NCI-H1105 (cell line): ENCODE data around the gene FREM1.

ENCODE experiments used
- DNase-seq: peaks from one replicate; lab custom pipeline; 2025; lab: John Stamatoyannopoulos, UW

The FREM1 gene

GRCh38 chr9:14756291-14756690, 153.9 kb downstream of the FREM1 start:
- no peak for DNase-seq

GRCh38 chr9:14752871-14753270, 157.4 kb downstream of the FREM1 start:
- DNase-seq, result no peak

GRCh38 chr9:14752271-14752670, 158.0 kb downstream of the FREM1 start:
- peak; percentile 61 for DNase-seq

DNA sequence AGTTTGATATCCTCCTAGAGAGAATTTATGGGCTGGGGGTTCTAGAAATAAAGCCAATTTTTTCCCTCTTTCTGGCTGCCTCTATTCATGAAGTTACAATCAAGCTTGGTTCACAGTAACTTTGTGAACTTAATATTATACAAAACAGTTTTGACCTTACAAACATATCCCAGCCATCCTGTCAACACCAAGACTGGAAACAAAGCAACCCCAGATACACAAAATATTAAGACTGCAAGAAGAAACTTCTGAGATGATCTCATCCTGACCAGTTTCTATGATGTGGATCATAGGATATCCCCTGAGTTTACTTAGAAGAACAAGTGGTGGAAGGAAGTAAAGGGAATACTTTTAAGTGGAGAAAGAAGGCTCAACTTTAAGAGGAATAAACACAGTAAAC, 159.4 kb downstream of the FREM1 start:
- no peak for DNase-seq

- peak; percentile 72 for DNase-seq
Measured at GRCh38 chr9:14749741-14750211, 160.5 kb downstream of the FREM1 start.

DNA sequence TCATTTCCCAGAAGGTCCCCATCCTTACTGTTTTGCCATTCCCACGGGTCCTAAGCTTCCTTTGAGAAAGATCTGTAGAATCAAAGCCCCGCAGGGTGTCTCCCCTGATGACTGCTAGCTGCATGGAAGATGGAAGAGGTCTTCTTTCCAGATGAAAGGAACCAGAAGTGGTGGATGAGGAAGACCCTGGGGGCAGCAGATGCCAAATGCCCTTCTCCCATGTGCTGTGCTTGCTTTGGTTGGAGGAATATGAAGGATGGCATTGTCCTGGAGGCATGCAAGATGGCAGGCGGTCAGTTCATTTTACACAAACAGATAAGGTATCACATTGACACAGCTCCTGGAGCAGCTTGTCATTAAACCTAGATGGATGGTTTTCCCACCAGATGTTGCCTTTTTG, 161.9 kb downstream of the FREM1 start:
- DNase-seq, result no peak

DNA sequence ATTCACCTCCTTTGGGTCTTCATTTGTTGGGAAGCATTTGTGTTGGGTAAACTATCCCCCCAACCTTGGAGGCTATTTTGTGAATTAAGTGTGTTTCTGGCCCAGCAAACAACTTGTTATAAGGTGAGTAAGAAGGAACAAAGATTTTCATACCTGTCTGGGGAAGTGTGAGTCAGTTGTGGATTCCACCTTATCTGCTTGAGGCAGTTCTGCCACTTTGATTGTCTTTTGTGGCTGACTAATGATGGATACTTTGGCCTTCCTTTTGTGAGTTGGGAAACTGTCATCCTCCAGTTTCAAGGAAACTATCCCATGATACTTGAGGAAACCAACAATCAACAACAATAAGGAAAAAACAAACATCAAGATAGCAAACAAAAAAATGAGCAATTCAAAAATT, 163.1 kb downstream of the FREM1 start:
- no peak for DNase-seq

- no peak for DNase-seq
Measured at GRCh38 chr9:14746626-14747025, 163.6 kb downstream of the FREM1 start.

GRCh38 chr9:14744768-14745167, 165.5 kb downstream of the FREM1 start:
- no peak for DNase-seq

- no peak for DNase-seq
Measured at GRCh38 chr9:14741369-14741768, 168.9 kb downstream of the FREM1 start.

GRCh38 chr9:14733133-14733532, 177.1 kb downstream of the FREM1 start:
- no peak for DNase-seq

DNA sequence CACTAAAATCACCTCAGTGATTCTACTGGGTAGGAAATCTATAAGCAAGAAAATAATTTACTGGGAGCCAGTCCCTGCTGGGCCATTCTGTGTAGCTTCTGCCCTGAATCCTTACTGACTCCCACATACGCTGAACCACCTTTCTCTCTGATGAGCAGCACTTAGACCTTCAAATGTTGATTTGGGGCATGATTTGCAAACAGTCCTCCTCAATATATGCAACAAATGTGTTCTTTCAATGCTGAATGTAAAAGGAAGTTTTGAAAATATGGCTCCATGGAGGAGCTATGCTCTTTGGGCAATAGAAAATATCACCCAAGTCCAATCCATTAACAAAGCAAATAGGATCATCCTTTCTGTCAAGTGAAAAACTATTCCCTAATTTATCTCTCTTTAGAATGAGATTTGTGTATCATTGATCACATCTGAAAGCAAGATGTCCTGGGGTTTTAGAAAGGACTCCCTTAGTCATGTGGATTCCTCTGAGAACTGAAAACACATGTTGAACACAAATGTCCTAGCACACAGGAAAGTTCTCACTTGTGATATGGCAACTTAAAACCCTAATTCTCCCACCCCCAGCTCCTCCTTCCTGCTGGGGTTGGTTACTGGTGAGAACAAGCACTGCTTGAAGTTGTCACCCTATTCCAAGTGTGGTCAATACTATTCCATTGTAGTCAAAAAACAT, 178.8 kb downstream of the FREM1 start:
- DNase-seq, result no peak

DNA sequence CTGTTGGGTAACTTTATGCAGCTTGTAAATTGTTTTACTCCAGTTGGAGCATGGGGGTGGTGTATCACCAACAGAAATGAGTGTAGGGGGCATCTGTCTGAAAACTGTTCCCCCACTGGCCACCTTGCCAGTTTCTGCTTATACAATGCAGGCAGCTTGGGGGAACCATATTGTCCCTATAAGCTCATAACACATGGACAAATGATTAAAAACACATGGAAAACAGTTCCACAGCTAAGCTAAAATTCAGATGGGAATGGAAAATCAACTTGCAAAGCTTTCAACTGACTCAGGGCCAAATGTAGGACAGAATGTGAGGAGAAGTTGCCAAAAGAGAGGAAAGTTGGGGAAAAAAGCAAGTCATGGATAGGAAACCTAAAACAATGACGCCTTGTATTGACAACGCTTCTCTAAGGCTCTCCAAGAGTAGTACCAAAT, 179.7 kb downstream of the FREM1 start:
- no peak for DNase-seq

- no peak for DNase-seq
Measured at GRCh38 chr9:14723301-14723700, 186.9 kb downstream of the FREM1 start.

- peak; percentile 42 for DNase-seq
Measured at GRCh38 chr9:14722391-14723035, 187.7 kb downstream of the FREM1 start, which contains the start of gene CER1. TSS of gene CER1 (minus strand) at chr9:14722733. CDS start at chr9:14722672, 61 bp downstream.

- no peak for DNase-seq
Measured at GRCh38 chr9:14719231-14719923, 190.9 kb downstream of the FREM1 start.

DNA sequence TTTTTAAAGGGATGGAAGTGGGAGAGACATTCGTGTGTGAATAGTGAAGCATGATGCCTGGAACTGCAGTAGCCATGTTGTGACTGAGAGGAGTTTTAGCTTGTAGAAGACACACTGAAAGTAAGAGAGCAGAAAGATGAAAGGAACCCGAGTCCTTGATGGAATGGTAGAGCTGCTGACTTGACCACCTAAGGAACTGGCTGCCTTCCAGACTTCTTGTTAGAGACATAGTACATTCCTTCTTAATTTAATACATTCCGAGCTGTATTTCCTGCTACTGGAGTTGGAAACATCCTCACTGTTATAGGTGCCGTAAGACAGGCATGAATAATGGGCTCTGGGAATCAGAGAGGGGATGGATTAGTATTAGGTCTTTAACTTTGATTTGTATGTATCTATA, 195.1 kb downstream of the FREM1 start:
- DNase-seq, result no peak

GRCh38 chr9:14713187-14713767, 197.0 kb downstream of the FREM1 start:
- DNase-seq, result no peak

DNA sequence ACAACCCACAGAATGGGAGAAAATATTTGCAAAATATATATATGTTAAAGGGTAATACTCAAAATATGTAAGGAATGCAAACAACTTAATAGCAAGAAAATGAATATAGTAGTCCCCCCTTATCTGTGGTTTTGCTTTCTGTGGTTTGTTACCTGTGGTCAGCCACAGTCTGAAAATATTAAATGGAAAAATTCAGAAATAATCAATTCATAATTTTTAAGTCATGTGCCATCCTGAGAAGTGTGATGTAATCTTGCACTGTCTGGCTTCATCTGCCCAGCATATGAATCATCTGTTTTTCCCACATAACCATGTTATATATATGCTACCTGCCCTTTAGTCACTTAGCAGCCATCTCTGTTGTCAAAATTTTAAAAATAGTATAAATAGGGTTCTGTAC, 199.4 kb downstream of the FREM1 start:
- no peak for DNase-seq

GRCh38 chr9:14706530-14707140, 203.6 kb downstream of the FREM1 start:
- no peak for DNase-seq

DNA sequence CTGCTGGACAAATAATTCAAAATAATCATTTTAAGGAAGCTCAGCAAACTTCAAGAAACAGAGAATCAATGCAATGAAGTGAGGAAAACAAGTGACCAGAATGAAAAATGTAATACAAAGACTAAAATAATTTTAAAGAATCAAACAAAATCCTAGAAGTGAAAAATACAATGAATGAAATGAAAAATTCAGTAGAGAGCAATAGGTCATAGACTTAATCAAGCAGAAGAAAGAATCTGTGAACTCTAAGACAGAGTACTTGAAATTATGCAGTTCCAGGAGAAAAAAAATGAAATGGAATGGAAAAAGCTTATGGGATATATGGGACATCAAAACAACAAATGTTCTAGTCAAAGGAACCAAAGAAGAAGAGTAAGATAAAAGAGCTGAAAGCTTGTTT, 205.1 kb downstream of the FREM1 start:
- no peak for DNase-seq

DNA sequence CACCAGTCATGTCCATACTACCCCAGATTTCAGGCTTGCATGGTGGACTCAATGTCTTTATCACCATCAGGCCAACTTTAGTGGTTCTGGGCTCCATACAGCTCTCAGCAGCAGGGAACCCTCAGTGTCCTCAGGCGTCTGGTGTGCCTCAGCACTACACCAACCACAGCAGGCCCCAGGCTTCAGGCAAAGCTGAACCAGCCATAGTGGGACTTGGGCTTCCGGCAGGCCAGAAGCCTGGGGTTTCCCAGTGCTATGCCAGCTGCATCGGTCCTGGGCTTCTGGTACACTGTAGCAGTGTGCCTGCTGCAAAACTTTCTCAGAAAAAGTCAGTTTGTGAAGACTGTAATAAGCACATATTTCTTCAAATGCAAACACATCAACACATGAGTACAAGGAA, 205.9 kb downstream of the FREM1 start:
- no peak for DNase-seq
